ENCODE data around the gene LARP1. TPM values are rescaled to one million over a fixed set of nuclear protein-coding genes. Genes with fewer than 3 reads are reported as not detected.

Gene LARP1
- total RNA-seq, 6 experiments from 2014 or later, result 58.2 to 85.7 (median 73.0) TPM

- DNase-seq (no peak), ATAC-seq (no peak)
- WGBS (ENCODE audit: insufficient coverage, low coverage, low lambda C conversion rate, missing lambda C conversion rate), result 66% methylated on average over 8 of the region's 8 CpGs
- TF ChIP-seq CTCF (IDR thresholded peaks at IDR 0.05) (no peak), POLR2A (IDR thresholded peaks at IDR 0.05) (no peak)
- H3K9me3 ChIP-seq, result no peaks in the 10 kb centered on the region
- peaks cover 0 to 31% (median 4%) of the 10 kb centered on the region in 4 donors for H3K4me1 ChIP-seq
- peaks cover 0 to 15% (median 0%) of the 10 kb centered on the region in 4 donors for H3K36me3 ChIP-seq
- H3K27ac ChIP-seq, result no peak overlapping the region
- no peak overlapping the region for H3K4me3 ChIP-seq
- H3K27me3 ChIP-seq, result no peaks in the 10 kb centered on the region
- intact Hi-C loops (cut with DNase I), result no loop called here
Measured at GRCh38 chr5:154861946-154862345, 106.8 kb downstream of the LARP1 start.

- H3K36me3 ChIP-seq, result peaks cover 0 to 15% (median 0%) of the 10 kb centered on the region in 4 donors
- no peak overlapping the region for H3K27ac ChIP-seq
- DNase-seq (no peak), ATAC-seq (no peak)
- intact Hi-C loops (cut with DNase I), result no loop called here
- H3K4me3 ChIP-seq, result no peak overlapping the region
- WGBS (ENCODE audit: insufficient coverage, low coverage, low lambda C conversion rate, missing lambda C conversion rate), result 65% methylated on average over 2 of the region's 2 CpGs
- no peak for TF ChIP-seq CTCF (IDR thresholded peaks at IDR 0.05)
- TF ChIP-seq POLR2A (IDR thresholded peaks at IDR 0.05), result no peak
- H3K9me3 ChIP-seq, result no peaks in the 10 kb centered on the region
- no peaks in the 10 kb centered on the region for H3K27me3 ChIP-seq
- peaks cover 0 to 29% (median 4%) of the 10 kb centered on the region in 4 donors for H3K4me1 ChIP-seq
Measured at GRCh38 chr5:154862766-154863165, 107.6 kb downstream of the LARP1 start.

GRCh38 chr5:154863291-154864080, 108.3 kb downstream of the LARP1 start:
- DNase-seq (no peak), ATAC-seq (no peak)
- Histone ChIP-seq H3K4me3 (no peak overlapping the region), H3K27me3 (no peaks in the 10 kb centered on the region), H3K9me3 (no peaks in the 10 kb centered on the region), H3K27ac (no peak overlapping the region), H3K36me3 (peaks cover 0 to 15% (median 0%) of the 10 kb centered on the region in 4 donors), H3K4me1 (peaks cover 0 to 29% (median 4%) of the 10 kb centered on the region in 4 donors)
- intact Hi-C loops (cut with DNase I), result no loop called here
- 75% methylated on average over 5 of the region's 7 CpGs for WGBS (ENCODE audit: insufficient coverage, low coverage, low lambda C conversion rate, missing lambda C conversion rate)
- TF ChIP-seq CTCF (IDR thresholded peaks at IDR 0.05) (no peak), POLR2A (IDR thresholded peaks at IDR 0.05) (no peak)

- Histone ChIP-seq H3K4me1 (peaks cover 0 to 14% (median 4%) of the 10 kb centered on the region in 4 donors), H3K4me3 (no peak overlapping the region), H3K9me3 (no peaks in the 10 kb centered on the region), H3K36me3 (peaks cover 0 to 23% (median under 1%) of the 10 kb centered on the region in 4 donors), H3K27ac (no peak overlapping the region), H3K27me3 (no peaks in the 10 kb centered on the region)
- no peak for TF ChIP-seq POLR2A (IDR thresholded peaks at IDR 0.05)
- no peak for TF ChIP-seq CTCF (IDR thresholded peaks at IDR 0.05)
- ATAC-seq (no peak), DNase-seq (no peak)
- 67% methylated on average over 5 of the region's 5 CpGs for WGBS (ENCODE audit: insufficient coverage, low coverage, low lambda C conversion rate, missing lambda C conversion rate)
- intact Hi-C loops (cut with DNase I), result no loop called here
Measured at GRCh38 chr5:154865466-154866184, 110.4 kb downstream of the LARP1 start.

Data from right lobe of liver (tissue), 6 donors.